Jurkat, Clone E6-1 (cell line): Measurements from ENCODE around the gene GZF1.
"Not testable (repeated sequence)": the region's sequence is repeated elsewhere in the genome, so short reads cannot be mapped to it uniquely, and the experiment has no call there.

Experiments used
- DNase-seq: peaks from one replicate; pipeline ENCODE4 v3.0.0-alpha.2; 2011; ENCODE audit warnings: low read depth, low spot score
- H3K4me3 ChIP-seq: 2 replicates; pipeline ENCODE4 v1.5.1; 2011; ENCODE audit warnings: mild to moderate bottlenecking, low read length, control low read depth, moderate library complexity

GZF1 gene

DNA sequence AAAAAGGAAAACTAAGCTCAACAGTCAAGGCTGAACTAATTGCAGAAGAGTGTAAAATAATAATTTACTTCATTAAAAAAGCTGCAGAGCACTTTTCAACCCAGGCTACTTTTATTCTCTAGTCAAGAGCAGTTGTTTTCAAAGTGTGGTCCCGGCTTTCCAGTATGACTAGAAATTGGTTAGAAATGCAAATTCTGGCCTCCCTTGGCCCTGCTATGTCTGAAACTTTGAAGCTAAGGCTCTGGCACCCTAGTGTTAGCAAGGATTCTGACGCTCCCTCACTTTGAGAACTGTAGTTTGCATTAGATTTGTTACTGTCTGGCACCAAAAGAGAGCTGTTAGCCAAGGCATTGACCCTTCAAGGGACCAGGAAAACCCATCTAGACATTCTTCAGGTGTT is 20.9 kb upstream of the GZF1 start:
- no peak for DNase-seq
- no peak overlapping the region for H3K4me3 ChIP-seq

DNA sequence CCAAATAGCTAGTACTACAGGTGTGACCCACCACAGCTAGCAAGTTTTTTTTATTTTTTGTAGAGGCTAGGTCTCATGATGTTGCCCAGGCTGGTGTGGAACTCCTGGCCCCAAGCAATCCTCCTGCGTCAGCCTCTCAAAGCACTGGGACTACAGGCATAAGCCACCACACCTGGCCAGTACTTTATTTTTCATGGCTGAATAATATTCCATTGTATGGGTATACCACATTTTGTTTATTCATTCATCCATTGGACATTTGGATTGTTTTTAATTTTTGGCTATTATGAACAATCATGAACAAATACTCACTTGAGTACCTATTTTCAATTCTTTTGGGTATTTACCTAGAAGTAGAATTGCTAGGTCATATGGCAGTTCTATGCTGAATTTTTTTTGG is 18.4 kb upstream of the GZF1 start:
- no peak overlapping the region for H3K4me3 ChIP-seq
- DNase-seq = no peak

DNA sequence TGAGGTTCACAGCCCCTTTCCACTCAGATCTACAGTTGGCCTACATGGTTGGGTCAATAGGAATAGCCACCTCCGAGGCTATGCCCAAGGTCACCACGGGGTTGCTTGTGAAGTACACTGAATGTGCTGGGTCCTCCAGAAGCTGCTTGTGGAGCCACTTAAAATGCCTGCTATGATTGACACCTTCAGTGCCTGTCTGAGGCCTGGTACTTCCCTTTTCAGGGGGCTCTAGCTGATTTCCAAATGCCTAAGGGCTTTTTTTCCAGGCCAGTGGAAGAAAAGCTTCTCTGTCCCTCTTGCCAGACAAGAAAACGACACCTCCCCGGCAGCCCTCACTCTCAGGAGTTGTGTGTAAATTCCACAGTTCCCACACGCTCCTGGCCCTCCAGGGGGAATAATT is 17.6 kb upstream of the GZF1 start:
- H3K4me3 ChIP-seq = no peak overlapping the region
- DNase-seq = no peak

DNA sequence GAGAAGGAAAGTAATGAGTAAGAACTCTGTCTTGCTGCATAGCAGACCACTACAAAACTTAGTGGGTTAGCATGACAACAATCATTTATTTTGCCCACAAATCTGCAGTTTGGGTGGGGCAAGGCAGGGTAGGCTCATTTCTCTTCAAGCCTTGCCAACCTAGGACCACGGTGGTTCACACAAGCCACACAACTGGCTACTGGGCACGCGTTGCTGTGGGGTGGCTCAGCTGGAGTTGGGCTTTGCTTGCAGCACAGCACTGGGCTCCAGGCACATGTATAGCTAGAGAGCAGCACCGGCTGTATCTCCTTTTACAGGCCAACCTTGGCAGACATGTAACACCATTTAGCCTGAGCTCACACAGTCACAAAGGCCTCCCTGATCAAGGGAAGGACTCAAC is 16.0 kb upstream of the GZF1 start:
- DNase-seq = no peak

DNA sequence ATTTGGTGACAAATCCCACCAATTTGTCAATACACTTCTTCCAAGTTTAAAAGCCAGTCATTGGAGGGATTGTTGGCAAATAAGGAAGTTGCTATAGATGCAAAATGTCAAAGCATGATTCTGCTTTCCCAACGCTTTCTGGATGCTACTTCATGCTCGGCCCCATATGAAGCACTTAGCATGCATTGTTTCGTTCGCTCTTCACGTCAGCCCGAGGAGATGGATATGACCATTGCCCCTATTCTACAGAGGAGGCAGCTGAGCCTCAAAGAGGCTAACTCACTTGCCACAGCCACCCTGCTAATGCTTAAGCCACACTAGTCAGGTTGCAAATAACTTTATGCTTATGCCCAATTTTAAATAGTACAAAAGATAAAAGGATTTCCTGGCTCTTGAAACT is 14.2 kb upstream of the GZF1 start:
- DNase-seq = no peak
- no peak overlapping the region for H3K4me3 ChIP-seq

More for the DNA sequence above, 16.0 kb upstream of the GZF1 start:
- no peak overlapping the region for H3K4me3 ChIP-seq

DNA sequence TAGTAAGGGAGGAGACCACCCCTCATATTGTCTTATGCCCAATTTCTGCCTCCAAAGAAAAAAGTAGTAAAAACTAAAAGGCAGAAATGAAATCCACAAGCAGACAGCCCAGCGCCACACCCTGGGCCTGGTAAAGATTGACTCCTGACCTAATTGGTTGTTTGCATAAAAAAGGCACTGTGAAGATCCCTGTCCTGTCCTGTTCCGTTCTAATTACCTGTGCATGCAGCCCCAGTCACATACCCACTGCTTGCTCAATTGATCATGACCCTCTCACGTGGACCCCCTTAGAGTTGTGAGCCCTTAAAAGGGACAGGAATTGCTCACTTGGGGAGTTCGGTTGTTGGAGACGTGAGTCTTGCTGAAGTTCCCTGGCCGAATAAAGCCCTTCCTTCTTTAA is 13.5 kb upstream of the GZF1 start:
- H3K4me3 ChIP-seq, DNase-seq: not testable (repeated sequence)

DNA sequence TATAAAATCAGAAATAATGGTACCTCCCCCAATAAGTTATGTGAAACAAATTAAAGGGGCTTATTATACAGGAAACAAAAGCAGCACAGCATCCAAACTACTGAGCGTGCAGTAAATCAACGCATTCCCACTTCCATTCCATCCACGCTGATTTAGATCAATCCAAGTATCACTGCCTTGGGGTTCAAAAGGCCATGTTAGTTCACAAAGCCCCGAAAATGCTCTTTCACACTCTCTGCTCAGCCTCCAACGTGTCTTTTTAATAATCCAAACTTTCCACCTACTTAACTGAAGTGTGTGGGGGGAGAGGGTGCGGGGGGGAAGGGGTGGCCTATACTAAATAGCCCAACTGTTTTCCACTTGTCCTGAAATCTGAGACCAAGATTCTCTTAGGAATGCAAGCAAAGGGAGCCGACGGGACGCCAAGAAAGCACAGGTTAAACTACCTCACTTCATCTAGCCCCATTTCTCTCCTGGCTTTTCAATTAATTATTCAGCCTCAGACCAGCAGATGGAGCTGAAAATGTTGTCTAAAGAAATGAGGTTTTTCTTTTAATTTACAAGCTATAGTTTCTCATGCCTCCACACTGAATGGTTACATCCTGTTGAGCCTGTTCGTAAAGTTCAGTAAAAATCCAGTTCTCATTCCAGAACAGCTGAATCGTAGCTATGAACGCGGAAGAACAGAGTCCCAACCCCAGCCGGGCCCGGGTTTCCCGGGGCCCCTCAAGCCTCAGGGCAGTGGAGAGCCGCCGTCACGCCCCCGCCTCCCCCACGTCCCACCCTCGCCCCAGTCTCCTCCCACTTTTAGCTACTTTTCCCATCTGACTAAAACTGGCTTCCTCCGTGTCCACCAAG is 12.4 kb upstream of the GZF1 start:
- peak; percentile 30 for DNase-seq
- peak overlapping the region; percentile 96 for H3K4me3 ChIP-seq

DNA sequence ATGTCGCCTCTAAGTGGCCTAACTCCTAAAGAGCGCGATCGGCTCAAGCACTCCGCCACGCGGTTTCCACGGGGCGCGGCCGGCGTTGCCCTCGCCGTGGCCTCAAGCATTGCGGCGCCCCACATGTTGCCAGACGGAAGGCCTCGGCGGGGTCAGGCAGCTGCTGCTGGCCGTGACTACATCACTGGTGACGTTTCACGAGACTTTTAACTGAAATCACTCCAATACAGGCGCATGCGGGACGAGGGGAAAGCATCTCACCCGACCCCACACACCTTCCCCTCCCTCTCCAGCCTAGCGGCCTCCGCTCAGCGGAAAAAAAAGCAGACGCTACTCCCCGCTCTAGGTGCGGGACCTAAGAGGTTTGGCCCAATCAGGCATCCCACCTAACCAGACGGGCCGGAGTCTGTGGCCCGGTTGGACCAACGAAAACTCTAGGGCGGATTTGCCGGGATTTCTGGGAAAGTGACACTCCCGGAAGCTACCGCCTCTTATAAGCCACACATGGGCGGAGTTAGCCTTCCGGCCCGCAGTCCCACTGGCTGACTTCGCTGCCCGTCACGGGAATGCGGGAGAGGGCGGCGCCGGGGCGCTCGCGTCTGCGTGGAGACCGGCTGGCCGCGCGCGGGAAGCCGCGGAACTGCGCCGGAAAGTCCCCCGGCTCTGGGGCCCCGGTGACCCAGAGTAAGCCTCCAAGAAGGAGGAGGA is 11.6 kb upstream of the GZF1 start, which contains the start of gene NXT1:
Gene NXT1 (plus strand): TSS at position 596 of the 708 bp plus-strand sequence. CDS start 3,251 bp downstream, outside the sequence.
- DNase-seq = peak; percentile 96
- peak within 1 kb of the TSS; percentile 96 for H3K4me3 ChIP-seq

DNA sequence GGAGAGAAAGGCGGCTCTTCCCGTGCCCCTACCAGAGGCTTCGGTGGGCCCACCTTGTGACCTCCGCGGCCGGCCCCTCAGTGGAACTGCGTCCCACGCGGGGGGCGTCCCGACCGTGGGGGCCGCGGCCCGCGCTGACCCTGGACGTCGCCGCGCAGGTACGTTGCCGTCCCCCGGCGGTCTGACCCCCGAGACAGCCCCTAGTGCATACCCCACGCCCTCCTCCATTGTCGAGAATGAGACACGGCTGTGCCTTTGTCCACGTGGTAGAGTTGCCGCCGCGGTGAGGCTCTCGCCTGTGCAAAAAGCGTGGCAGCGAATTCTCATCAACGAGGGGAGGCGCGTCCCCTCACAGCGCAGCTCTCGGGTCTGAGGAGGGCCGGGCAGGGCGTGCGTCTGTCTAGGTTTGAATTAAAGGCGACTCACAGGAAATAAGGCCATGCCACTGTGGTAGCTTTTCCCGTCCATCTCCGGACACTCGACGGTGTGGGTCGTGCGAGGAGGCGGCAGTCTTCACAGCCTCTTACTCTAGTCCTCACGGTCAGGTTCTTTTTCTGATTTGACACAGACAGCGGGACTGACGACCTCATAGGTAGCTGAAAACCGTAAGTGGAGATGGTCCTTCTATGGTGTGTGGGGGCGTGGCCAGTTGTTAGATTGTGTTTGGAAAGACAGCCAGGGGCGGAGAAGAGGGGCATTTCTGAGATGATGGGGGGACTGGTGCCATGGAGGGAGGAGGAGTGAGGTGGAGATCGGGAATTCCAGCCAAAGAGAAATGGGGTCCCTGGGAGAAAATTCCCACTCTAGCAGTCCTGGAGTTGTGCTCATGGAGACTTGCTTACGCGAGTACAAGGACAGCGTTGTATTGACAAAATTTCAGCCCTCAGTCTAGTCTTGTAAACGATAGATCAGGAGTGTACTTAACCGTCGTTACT is 10.8 kb upstream of the GZF1 start:
- peak; percentile 62 for DNase-seq
- H3K4me3 ChIP-seq = peak overlapping the region; percentile 96

DNA sequence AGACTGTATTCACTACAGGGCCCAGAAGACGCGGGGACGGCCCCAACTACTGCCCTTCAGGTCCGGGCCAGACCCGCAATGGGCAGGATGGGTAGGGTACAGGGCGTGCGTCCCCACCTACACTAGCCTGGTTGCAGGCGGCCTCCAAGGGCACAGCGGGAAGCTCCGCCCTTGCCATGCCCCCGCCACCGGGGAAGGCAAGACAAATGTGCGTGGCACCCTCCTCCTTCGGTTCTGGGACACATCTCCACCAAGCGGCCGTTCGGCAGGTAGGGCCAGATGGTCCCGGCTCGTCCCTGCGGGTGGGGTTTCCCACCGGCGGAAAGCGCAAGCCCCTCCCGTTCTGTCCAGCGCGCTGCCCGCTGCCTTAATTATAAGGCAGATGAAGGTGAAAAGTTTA is 5.8 kb upstream of the GZF1 start:
- DNase-seq = no peak
- H3K4me3 ChIP-seq = no peak overlapping the region

DNA sequence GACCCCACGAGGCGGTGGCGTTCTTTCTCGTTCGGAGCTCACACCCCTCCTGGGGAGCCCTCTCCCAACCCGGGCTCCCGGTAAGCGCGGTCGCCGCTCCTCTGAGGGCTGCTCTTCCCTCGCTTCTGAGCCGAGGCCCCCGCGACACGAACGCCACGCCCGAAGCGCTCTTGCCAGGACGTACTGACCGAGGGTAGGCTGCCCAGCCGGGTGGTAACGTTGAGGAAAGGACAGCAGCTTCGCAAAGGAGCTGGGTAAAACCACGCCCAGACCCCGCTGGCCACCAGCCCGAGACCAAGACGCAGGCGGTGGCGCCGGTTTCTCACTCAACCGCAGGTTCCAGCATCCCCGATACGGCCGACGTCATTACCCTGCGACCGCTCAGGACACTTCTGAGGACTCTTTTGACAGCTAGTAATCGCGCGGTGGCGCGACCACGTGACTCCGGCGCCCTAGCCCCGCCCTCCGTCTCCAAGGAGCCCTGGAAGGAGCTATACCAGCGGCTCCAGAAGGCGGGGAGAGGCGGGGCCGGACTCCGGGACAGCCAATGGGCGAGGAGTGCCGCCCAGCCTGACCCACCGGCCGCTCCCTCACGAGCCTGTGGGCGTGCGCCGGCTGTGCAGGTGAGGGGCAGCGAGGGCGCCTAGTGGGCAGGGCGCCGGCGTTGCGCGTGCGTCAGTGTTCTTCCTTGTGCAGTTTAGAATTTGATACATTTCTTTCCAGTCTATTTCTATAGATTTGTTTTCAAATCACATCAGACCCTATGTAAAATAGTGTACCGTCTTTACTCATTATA is 4.0 kb upstream of the GZF1 start:
- peak overlapping the region; percentile 81 for H3K4me3 ChIP-seq
- DNase-seq = peak; percentile 98

DNA sequence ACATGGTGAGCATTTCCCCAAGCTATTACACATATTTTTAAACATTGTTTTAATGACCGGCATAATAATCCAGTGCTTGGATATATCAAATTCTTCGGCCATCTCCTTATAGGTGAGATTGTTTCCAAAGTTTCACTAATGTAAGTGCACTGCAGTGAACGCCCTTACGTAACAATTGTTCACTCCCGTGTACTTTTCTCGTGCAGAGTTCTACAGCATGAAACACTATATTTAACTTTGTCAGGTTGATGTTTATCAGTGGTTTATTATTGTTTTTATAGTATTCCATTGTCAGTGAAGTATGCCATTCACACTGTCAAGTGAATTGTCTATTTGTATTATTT is 3.4 kb upstream of the GZF1 start:
- DNase-seq = no peak
- peak overlapping the region; percentile 48 for H3K4me3 ChIP-seq

DNA sequence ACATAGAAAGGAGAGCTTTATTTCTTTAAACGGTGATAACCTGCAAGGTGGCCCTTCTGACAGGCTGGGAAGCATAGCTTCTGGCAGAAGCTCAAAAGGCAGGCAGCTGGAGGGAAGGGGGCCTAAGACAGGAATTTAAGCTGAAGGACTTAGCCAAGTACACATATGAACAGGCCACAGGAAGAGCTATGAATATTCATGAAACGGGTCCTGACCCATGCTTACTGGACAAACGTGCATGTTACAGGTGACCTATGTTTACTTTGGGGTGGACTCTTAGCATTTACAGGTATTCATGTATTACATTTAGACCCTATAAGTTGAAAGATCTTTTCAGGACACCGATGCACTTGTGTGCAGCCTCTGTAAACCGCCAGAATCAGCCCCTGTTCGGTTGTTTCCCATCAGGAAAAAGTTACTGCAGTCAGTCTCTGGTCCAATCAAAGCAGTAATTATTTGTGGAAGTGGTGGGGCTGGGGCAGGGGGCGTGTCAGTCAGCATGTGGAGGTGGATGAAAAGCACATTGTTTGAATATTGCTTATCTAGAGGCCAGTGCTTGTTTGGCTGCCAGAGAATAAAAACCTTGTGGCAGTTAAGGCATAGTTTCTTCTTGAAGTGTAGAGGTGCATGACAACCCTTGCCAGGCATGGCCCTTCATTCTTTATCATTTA is 2.9 kb upstream of the GZF1 start:
- no peak overlapping the region for H3K4me3 ChIP-seq
- no peak for DNase-seq

DNA sequence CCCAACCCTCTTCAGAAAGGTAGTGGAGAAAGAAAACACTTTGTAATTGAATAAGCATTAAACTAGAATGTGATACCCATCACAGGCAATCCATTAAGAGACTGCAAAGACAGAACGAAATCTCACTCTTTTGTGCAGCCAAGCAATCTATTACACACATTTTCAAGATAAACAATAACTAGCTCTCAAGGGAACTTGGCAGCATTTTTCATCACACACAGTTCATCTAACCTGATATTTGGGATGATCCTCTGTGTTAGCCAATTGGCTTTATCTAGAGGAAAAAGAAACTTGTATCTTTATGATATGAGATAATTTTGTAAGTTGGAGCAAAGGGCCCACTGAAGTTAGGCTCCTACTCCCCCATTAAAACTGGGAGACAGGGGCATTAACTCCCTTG is 1.5 kb upstream of the GZF1 start:
- no peak overlapping the region for H3K4me3 ChIP-seq

DNA sequence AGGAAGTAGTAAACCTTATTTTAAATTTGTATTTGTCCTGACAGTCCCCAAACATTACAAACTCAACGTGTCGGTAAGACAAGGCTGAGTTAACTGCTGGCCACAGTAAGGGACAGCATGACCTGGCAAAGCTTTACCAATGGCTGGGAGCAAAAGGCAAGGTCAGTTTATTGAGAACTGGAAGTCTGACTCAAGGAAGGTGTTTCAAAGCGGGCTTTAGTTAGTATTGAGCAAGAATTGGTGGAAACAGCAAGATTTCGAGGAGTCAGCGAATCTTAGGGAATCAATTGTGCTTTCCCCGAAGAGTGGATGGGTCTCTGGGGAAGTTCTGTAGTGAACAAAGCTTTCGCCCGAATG is 885 bp upstream of the GZF1 start:
- H3K4me3 ChIP-seq = peak overlapping the region; percentile 82
- DNase-seq = no peak

More for the DNA sequence above, 1.5 kb upstream of the GZF1 start:
- no peak for DNase-seq

DNA sequence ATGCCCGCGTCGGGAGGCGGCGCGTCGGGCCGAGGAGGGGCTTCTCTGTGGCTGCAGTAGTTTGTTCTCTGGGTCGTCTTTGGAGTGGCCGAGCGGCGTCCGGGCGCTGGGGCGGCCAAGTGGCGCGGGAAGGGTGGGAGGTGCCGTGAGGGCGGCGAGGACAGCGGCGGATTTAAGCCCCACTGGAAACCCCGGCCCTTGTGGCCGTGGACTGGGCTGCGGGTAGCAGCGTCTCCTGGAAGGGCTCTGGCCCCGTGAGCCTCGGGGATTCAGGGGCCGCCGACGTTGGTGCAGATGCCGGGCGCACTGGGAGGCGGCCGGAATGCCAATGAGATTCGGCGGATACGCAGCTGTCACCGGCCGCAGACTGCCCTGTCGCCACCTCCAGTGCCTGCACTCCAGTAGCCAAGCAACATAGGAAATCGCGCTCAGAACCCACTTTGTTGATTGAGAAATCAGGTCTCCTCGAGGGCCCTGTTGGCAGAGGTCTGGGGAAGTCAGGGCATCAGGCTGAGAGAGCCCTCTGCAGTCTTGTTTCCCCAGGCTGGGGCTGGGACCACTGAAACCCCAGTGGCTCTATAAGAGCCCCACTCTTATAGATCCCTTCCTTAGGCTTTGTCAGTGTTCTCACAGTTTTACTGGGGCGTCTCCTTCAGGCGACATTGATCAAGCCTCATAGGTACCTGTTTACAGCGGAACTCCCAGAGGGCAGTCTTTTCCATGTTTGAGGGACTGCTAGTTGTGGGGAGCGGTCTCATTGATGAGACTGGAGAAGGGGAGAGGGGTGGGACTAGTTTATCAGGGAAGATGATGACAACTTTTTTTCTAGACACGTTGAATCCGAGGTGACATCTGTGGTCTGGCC is 642 bp downstream of the GZF1 start:
- peak overlapping the region; percentile 80 for H3K4me3 ChIP-seq
- no peak for DNase-seq

DNA sequence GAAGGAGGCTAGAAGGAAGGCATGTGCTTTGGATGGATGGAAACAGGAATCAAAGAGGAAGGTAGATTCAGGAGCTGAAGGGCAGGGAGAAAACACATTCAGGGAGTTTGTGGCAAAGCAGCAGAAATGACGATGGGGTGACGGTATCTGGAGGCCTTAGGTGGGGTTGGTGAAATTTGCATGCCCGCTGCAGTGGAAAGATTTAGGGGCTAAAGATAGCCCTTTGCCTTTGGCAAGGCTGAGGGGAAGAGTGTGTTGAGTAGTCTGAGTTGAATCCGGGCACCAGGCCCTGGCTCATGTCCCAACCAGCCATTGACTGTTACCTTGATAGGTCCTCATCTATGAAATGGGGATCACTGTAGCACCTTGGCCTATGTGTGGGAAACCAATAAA is 1.3 kb downstream of the GZF1 start:
- H3K4me3 ChIP-seq = peak overlapping the region; percentile 80
- DNase-seq = no peak
